GM23338 (cell line): Measurements from ENCODE around the gene RCAN3. TPM values are rescaled to one million over a fixed set of nuclear protein-coding genes. Genes with fewer than 3 reads are reported as not detected.

Experiments
- ATAC-seq: fragments of 200-7000 bp; cut with Tn5 transposase; 3 replicates; pipeline ENCODE4 v1.9.1; 2020
- DNase-seq: peaks from one replicate; pipeline ENCODE4 v3.0.0-alpha.2; 2015; ENCODE audit warnings: low spot score
- H2AFZ ChIP-seq: fragments of 200-600 bp; sonication (generic); 2 replicates; pipeline ENCODE4 v1.8.0; 2016; ENCODE audit warnings: antibody characterized with exemption, mild to moderate bottlenecking, moderate library complexity
- H3F3A ChIP-seq: fragments of 200-600 bp; sonication (generic); replicated peaks from 2 replicates; pipeline ENCODE4 v1.8.0; 2017; ENCODE audit warnings: antibody characterized with exemption, mixed run types, low read depth
- H3K27ac ChIP-seq: fragments of 200-600 bp; sonication (generic); 2 replicates; pipeline ENCODE4 v1.6.1; 2016; ENCODE audit warnings: low read depth
- H3K27me3 ChIP-seq: fragments of 200-600 bp; sonication (generic); 2 replicates; pipeline ENCODE4 v1.8.0; 2016; ENCODE audit warnings: mild to moderate bottlenecking, mixed run types, moderate library complexity; ENCODE audit not compliant: insufficient read depth
- H3K36me3 ChIP-seq: fragments of 200-600 bp; sonication (generic); 2 replicates; pipeline ENCODE4 v1.8.0; 2016; ENCODE audit warnings: mild to moderate bottlenecking; ENCODE audit not compliant: insufficient read depth
- H3K4me1 ChIP-seq: fragments of 200-600 bp; sonication (generic); 2 replicates; pipeline ENCODE4 v1.8.0; 2016; ENCODE audit warnings: mild to moderate bottlenecking, moderate library complexity; ENCODE audit not compliant: insufficient read depth
- H3K4me2 ChIP-seq: fragments of 200-600 bp; sonication (generic); 2 replicates; pipeline ENCODE4 v1.7.1; 2017; ENCODE audit warnings: mixed run types
- H3K4me3 ChIP-seq: fragments of 200-600 bp; sonication (generic); 2 replicates; pipeline ENCODE4 v1.6.1; 2016; ENCODE audit warnings: mixed run types
- H3K79me2 ChIP-seq: fragments of 200-600 bp; sonication (generic); replicated peaks from 2 replicates; pipeline ENCODE4 v1.8.0; 2017; ENCODE audit warnings: mild to moderate bottlenecking; ENCODE audit not compliant: insufficient read depth
- H3K9me2 ChIP-seq: fragments of 200-600 bp; sonication (generic); 2 replicates; pipeline ENCODE4 v1.8.0; 2017; ENCODE audit not compliant: insufficient read depth
- H4K20me1 ChIP-seq: fragments of 200-600 bp; sonication (generic); replicated peaks from 2 replicates; pipeline ENCODE4 v1.8.0; 2017; ENCODE audit warnings: mild to moderate bottlenecking; ENCODE audit not compliant: insufficient read depth
- H3K27ac Mint-ChIP-seq: 2 replicates; pipeline ENCODE4 v1.8.0; 2020; ENCODE audit warnings: inconsistent platforms, mild to moderate bottlenecking, moderate library complexity, mixed read lengths
- H3K27me3 Mint-ChIP-seq: 3 replicates; pipeline ENCODE4 v1.8.0; 2022; ENCODE audit warnings: low read depth, mild to moderate bottlenecking, moderate library complexity, mixed read lengths, inconsistent platforms; ENCODE audit not compliant: insufficient read depth, poor library complexity
- H3K36me3 Mint-ChIP-seq: 3 replicates; pipeline ENCODE4 v1.8.0; 2021; ENCODE audit warnings: low read depth, mild to moderate bottlenecking, inconsistent platforms, moderate library complexity, mixed read lengths
- H3K4me1 Mint-ChIP-seq: 3 replicates; pipeline ENCODE4 v1.8.0; 2020; ENCODE audit warnings: mild to moderate bottlenecking, inconsistent platforms, mixed read lengths
- H3K4me3 Mint-ChIP-seq: 3 replicates; pipeline ENCODE4 v1.8.0; 2021; ENCODE audit warnings: moderate library complexity, mild to moderate bottlenecking, inconsistent platforms, mixed read lengths
- H3K9me3 Mint-ChIP-seq: 3 replicates; pipeline ENCODE4 v1.8.0; 2020; ENCODE audit warnings: moderate library complexity, mild to moderate bottlenecking, inconsistent platforms, mixed read lengths
- CREB1 ChIP-seq: fragments of 250-450 bp; sonication (Bioruptor Pico); IDR thresholded peaks from 2 replicates; pipeline ENCODE4 v1.5.0; 2020; ENCODE audit warnings: low read depth, mild to moderate bottlenecking, moderate library complexity
- ETS1 ChIP-seq: IDR thresholded peaks from 2 replicates; pipeline ENCODE4 v1.6.1; 2016; ENCODE audit warnings: antibody characterized with exemption
- EZH2phosphoT487 ChIP-seq: fragments of 200-600 bp; sonication (generic); IDR thresholded peaks from one replicate; pipeline ENCODE4 v1.8.1; 2018; ENCODE audit warnings: antibody characterized with exemption; ENCODE audit not compliant: unreplicated experiment
- NANOG ChIP-seq: IDR thresholded peaks from 2 replicates; pipeline ENCODE4 v1.6.1; 2016; ENCODE audit warnings: antibody characterized with exemption, borderline replicate concordance
- POLR2AphosphoS5 ChIP-seq: IDR thresholded peaks from 2 replicates; pipeline ENCODE4 v1.6.1; 2016; ENCODE audit warnings: antibody characterized with exemption, low read depth
- REST ChIP-seq: IDR thresholded peaks from one replicate; pipeline ENCODE4 v1.6.1; 2018; ENCODE audit warnings: antibody characterized with exemption; ENCODE audit not compliant: unreplicated experiment
- ZNF114 ChIP-seq: fragments of 250-450 bp; sonication (Bioruptor Pico); IDR thresholded peaks from 2 replicates; pipeline ENCODE4 v1.5.0; 2020; ENCODE audit warnings: mild to moderate bottlenecking, moderate library complexity
- ZNF331 ChIP-seq: fragments of 250-450 bp; sonication (Bioruptor Pico); IDR thresholded peaks from 2 replicates; pipeline ENCODE4 v1.5.0; 2020; ENCODE audit warnings: low read depth, mild to moderate bottlenecking, moderate library complexity
- ZNF462 ChIP-seq: fragments of 250-450 bp; sonication (Bioruptor Pico); IDR thresholded peaks from 2 replicates; pipeline ENCODE4 v1.5.0; 2020; ENCODE audit warnings: mild to moderate bottlenecking, moderate library complexity
- polyA plus RNA-seq: library from polyadenylated mRNA; unstranded; fragments of >200 nt; fragmentation: Nextera tagmentation; extraction: Ambion mirVana; gene quantifications from 2 replicates; pipeline ENCODE4 v1.2.1, GENCODE V29; 2016
- total RNA-seq: library from RNA; depleted of rRNA; stranded (reverse); fragments of >200 nt; shearing (Covaris generic); gene quantifications from 2 replicates; pipeline ENCODE4 v1.2.3, GENCODE V29; 2014

Gene RCAN3
- total and polyA plus RNA-seq, 2 experiments from 2014 or later = 8.9 to 11.2 TPM

GRCh38 chr1:24502065-24502708 lies 449 bp upstream of the RCAN3 start:
- no peaks in the 10 kb centered on the region for H3K9me2 ChIP-seq
- H3K4me3 Mint-ChIP-seq = peak overlapping the region; percentile 83
- ATAC-seq = peak; percentile 81
- TF ChIP-seq ZNF462 (CRISPR knock-in tag) = no peak
- TF ChIP-seq POLR2AphosphoS5 = peak; percentile 31; the same call in 1 of the 2 replicates
- no peaks in the 10 kb centered on the region for H4K20me1 ChIP-seq
- 0 out of 2 replicates have a peak, but pooled peaks cover 3% of the 10 kb centered on the region for H3F3A ChIP-seq
- peak overlapping the region; percentile 79; the same call in 1 of the 2 replicates for H3K27ac ChIP-seq
- H2AFZ ChIP-seq = peak overlapping the region; percentile 99
- H3K4me1 ChIP-seq = peaks cover 34% of the 10 kb centered on the region
- H3K9me3 Mint-ChIP-seq = peaks cover 3% of the 10 kb centered on the region; the same call in 1 of the 3 replicates
- peaks cover 2% of the 10 kb centered on the region; the same call in 1 of the 3 replicates for H3K36me3 Mint-ChIP-seq
- H3K4me1 Mint-ChIP-seq = peaks cover 43% of the 10 kb centered on the region
- H3K4me2 ChIP-seq = peak overlapping the region; percentile 91
- H3K4me3 ChIP-seq = peak overlapping the region; percentile 96
- H3K27ac Mint-ChIP-seq = no peak overlapping the region
- no peaks in the 10 kb centered on the region for H3K36me3 ChIP-seq
- H3K27me3 ChIP-seq = peaks cover 7% of the 10 kb centered on the region
- DNase-seq = peak; percentile 81
- peaks cover 11% of the 10 kb centered on the region for H3K27me3 Mint-ChIP-seq
- peaks cover 10% of the 10 kb centered on the region; the same call in 1 of the 2 replicates for H3K79me2 ChIP-seq

GRCh38 chr1:24503059-24503751 lies 569 bp downstream of the RCAN3 start:
- Histone ChIP-seq H3F3A (0 out of 2 replicates have a peak, but pooled peaks cover 3% of the 10 kb centered on the region), H3K36me3 (no peaks in the 10 kb centered on the region), H4K20me1 (no peaks in the 10 kb centered on the region), H3K4me1 (peaks cover 37% of the 10 kb centered on the region), H3K4me2 (peak overlapping the region; percentile 94), H3K27ac (no peak overlapping the region), H2AFZ (peak overlapping the region; percentile 96), H3K79me2 (peaks cover 10% of the 10 kb centered on the region; the same call in 1 of the 2 replicates), H3K27me3 (peaks cover 7% of the 10 kb centered on the region), H3K4me3 (peak overlapping the region; percentile 96), H3K9me2 (no peaks in the 10 kb centered on the region)
- peaks cover 3% of the 10 kb centered on the region; the same call in 1 of the 3 replicates for H3K9me3 Mint-ChIP-seq
- ATAC-seq (peak; percentile 3; the same call in 2 of the 3 replicates), DNase-seq (peak; percentile 45)
- peaks cover 11% of the 10 kb centered on the region for H3K27me3 Mint-ChIP-seq
- peaks cover 54% of the 10 kb centered on the region for H3K4me1 Mint-ChIP-seq
- peaks cover 2% of the 10 kb centered on the region; the same call in 1 of the 3 replicates for H3K36me3 Mint-ChIP-seq
- 0 out of 2 replicates have a peak overlapping the region, but pooled peaks have one; percentile 72 for H3K27ac Mint-ChIP-seq
- peak overlapping the region; percentile 91 for H3K4me3 Mint-ChIP-seq
- TF ChIP-seq ETS1 = no peak
- TF ChIP-seq EZH2phosphoT487 = no peak
- no peak for TF ChIP-seq ZNF114
- TF ChIP-seq ZNF331 = no peak
- TF ChIP-seq CREB1 (CRISPR knock-in tag) = no peak
- TF ChIP-seq REST = no peak
- no peak for TF ChIP-seq NANOG
